HG03064 (cell line): Measurements from ENCODE around the gene ADGB.
"Not testable (repeated sequence)": the region's sequence is repeated elsewhere in the genome, so short reads cannot be mapped to it uniquely, and the experiment has no call there.

Source experiments
- ATAC-seq: cut with Tn5 transposase; IDR thresholded peaks from one replicate; pipeline ENCODE4 v1.9.1; 2021; ENCODE audit warnings: low read depth; ENCODE audit not compliant: unreplicated experiment

Gene ADGB

GRCh38 chr6:146598772-146599405, at the start of gene ADGB:
ADGB (plus strand) TSS chr6:146598972; CDS start chr6:146599041, 69 bp downstream.
- no peak for ATAC-seq

DNA sequence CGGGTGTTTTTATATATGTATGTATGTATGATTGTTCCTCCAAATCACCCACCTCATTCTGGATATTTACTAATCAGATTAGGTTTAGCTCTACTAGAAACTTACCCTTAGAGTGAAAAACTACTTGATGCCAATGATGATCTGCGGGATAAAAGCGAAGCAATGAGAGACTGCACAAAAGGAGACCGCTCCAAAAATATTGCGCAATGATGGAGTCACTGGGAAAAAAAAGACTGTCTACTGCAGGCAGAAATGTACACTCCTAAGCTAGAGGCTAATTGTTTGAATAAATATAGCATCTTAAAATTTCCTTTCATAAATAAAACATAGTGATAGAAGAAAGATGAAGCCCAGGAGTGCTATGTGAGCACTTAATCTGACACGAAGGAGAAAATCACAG, 47.9 kb upstream of the ADGB start:
- ATAC-seq = no peak

DNA sequence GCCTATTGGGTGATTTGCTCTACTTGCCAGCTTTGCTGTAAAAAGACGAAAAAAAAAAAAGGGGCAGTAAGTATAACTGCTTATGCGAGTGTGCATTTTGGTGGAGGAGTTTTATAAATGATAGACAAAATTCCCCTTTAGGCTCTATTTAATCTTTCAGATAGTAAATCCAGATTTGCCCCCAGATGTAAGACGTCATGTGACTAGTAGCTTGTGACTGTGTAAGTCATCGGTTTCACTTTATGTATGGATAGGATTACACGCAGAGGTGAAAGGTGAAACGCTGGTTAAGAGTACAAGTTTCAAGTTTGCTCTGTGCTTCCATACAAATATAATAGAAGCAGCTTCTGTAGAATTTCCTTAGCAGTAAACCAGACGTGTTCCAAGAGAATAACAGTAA, 47.2 kb upstream of the ADGB start:
- ATAC-seq = no peak

DNA sequence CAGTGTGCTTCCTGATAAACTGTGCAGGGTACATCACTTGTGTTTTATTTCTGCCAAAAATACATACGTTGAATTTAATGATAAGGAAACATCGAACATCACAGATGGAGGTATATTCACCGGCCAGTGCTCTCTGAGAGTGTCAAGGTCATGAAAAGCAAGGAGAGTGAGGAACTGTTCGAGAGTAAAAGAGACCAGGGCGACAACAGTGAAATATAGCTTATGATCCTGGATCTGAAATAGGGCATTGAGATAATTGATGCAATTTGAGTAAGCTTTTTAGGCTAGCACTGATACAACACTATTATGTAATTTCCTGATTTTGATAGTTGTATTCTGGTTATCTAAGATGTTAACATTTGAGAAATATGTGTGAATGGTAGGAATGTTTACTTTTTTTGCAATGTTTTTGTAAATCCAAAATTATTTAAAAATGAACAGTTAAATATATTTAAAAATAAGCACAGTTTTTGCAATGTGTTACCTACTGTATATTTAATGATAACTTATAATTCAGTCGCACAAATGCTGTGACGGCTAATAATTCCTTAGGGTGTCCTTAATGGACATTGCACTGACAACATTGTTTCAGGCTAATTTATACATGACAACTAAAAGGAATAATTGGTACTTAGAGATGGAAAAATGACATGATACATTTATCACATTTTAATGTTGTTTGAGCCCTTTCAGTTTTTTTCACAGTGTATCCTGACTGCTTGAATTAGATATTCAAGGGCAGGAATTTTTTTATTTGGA, 45.2 kb upstream of the ADGB start:
- no peak for ATAC-seq

DNA sequence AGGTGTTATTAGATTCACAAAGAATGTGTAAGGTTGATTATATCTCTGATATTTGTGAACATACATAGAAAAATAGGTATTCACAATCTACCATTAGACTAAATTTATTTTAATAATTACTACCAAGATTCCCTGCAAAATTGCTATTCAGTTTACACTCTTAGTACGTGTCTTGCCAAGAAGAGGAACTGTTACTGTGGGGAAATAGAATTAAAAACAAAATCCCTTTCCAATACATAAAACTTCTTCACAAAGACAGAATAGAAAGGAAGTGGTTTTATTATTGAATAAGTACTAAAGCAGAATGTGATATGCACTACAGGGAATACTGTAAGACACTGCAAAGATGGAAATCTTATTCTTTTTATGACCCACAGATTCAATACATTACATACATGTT, 38.2 kb upstream of the ADGB start:
- no peak for ATAC-seq

- ATAC-seq = not testable (repeated sequence)
Measured at GRCh38 chr6:146566661-146567060, 32.1 kb upstream of the ADGB start.

- ATAC-seq = not testable (repeated sequence)
Measured at GRCh38 chr6:146568619-146569018, 30.2 kb upstream of the ADGB start.

- no peak for ATAC-seq
Measured at GRCh38 chr6:146574211-146574610, 24.6 kb upstream of the ADGB start.

DNA sequence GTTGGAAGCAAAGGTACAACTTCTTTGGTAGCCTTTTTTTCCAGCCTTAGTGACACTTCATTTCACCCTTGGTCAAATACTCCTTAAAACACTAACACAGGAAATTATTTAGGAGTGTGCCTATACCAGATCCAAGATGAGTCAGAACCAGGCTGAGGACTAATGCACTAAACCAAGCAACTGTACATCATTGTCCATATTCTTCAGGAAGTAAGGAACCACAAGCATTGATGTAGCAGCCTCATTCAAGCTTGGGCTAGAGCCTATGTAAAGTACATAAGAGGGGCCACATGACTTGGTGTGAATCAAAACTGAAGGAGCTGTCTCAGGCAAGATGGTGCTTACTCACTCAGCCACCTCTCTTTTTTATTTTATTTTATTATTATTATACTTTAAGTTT, 20.7 kb upstream of the ADGB start:
- no peak for ATAC-seq

DNA sequence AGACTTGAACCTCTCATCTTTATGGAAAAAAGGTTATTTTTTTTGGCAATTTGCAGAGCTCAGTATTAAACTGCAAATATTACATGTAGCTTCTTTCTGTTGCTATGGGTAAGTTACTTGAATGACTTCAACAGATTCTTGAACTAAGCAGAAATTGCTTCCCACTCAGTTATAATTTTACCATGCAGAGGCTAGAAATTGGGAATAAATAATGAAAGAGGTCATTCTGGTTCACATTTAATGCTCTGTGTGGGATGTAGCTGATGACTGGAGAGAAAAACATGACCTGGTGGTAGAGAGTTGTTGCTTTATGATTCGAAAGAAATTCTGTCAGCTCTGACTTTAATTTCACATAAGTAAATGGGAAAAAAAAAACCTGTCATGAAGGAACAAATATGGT, 16.8 kb upstream of the ADGB start:
- no peak for ATAC-seq

GRCh38 chr6:146582857-146583256, 15.9 kb upstream of the ADGB start:
- no peak for ATAC-seq

GRCh38 chr6:146583966-146584365, 14.8 kb upstream of the ADGB start:
- ATAC-seq = no peak

DNA sequence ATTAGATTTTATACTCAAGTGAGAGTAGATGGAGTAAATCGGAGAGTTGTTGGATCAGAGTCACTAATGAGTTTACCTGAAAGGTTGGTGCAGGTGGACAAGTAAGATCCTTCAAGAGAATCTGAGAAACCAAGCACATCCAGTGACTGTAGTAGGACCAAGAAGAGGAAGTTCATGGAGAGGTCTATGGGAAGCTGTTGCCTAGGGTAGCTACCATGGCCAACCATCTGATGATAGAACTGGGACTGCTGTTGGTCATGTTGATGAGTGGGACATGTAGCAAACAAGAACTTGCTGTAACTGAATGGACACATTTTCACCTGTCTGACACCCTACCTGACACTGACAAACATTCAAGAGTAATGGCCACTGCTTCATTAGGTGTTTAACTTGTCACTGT, 11.3 kb upstream of the ADGB start:
- no peak for ATAC-seq

- no peak for ATAC-seq
Measured at GRCh38 chr6:146590492-146590891, 8.3 kb upstream of the ADGB start.

DNA sequence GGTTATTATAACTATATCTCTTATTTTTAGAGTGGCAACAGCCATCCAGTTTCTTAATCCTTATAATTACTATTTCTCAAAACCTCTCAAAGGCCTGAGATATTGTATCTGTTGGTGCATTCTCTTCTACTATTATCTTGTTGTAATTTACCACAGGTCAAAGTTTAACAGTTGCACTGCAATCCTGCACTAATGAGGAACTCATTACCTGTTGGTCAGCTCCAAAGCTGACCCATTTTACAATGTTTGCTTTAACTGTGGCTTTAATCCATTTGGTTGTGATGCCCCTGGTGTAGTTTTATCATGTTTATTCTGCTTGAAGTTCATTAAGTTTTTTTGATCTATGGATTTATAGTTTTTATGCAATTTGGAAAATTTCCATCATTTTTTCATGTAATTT, 6.3 kb upstream of the ADGB start:
- ATAC-seq = no peak

GRCh38 chr6:146593986-146594385, 4.8 kb upstream of the ADGB start:
- ATAC-seq = no peak

GRCh38 chr6:146594495-146594894, 4.3 kb upstream of the ADGB start:
- ATAC-seq = no peak

DNA sequence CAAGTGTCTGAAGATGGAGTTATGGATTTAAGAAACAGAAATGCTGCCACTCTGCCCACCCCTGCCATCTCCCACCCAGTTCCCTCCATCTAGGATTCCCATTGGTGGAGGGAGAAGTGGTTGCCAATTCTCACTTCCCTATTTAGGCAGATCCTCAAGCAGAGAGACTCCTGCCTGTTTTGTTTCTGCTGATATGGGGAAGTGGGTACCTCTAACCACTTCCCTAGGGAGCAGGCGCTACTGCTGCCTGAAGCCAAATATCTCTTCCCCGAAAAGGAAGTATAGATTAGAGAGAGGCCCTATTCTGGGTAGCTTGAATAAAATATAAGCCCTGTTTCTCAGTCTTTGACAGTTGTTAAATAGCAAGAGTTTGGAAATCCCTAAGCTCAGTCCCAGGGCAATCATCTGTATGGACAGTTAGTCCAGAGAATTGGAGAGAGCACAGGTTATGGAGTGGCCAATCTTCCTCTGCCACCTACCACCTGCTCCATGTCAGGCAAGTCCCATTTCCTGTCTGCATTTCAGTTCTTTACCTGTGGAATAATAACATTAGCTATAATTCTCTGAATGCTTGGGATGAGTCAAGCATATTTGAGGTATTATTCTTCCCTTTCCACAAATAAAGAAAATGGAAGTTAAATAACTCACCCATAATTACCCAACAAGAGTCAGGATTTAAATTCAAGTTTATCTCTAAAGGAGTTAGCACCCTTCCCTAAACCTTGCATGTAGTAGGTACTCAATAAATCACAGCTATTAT, 2.6 kb upstream of the ADGB start:
- ATAC-seq = no peak

- ATAC-seq = no peak
Measured at GRCh38 chr6:146601352-146601751, 2.6 kb downstream of the ADGB start.

DNA sequence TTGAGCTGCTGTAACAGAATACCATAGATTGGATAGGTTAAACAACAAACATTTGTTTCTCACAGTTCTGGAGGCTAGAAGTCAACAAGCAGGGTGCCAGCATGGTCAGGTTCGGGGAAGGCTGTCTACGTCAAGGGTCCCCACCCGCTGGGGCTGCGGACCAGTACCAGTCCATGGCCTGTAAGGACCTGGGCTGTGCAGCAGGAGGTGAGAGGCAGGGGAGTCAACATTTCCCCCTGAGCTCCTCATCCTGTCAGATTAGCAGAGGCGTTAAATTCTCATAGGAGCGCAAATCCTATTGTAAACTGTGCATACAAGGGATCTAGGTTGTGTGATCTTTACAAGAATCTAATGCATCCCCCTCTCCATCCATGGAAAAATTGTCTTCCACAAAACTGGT, 3.8 kb downstream of the ADGB start:
- ATAC-seq = no peak

DNA sequence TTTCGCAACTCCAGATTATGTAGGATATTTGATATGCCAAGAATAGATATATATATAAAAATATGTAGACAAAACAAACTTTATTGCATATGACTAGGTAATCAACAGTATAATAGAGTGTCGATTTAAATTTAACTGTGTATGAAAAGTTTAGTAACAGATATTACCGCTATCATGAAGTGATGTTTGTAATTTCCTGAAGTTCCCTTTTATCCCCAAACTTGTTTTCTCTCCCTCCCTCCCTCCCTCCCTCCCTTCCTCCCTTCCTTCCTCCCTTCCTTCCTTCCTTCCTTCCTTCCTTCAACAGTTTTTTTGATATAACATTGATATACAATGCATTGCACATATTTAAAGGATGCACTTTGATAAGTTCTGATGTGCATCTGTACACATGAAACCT, 15.2 kb downstream of the ADGB start:
- ATAC-seq = no peak

- no peak for ATAC-seq
Measured at GRCh38 chr6:146620655-146621054, 21.9 kb downstream of the ADGB start.
